Vagina (tissue), 2 donors: Measurements from ENCODE around the gene KEL.

Experiments
- POLR2A ChIP-seq, 2 donors: fragments of 450-650 bp; IDR thresholded peaks; one replicate each; pipeline ENCODE4 v1.6.1; 2017; ENCODE audit warnings: antibody characterized with exemption in 2 of 2, mild to moderate bottlenecking in 2 of 2, moderate library complexity in 2 of 2
- POLR2AphosphoS5 ChIP-seq, 2 donors: sonication (generic); formaldehyde crosslinking; IDR thresholded peaks; one replicate each; pipeline ENCODE4 v1.9.0; 2017; ENCODE audit warnings: antibody characterized with exemption in 2 of 2, mild to moderate bottlenecking in 2 of 2, low read depth in 1 of 2; ENCODE audit not compliant: insufficient read depth in 1 of 2
- TF ChIP-seq, protein P1 (sequence below), 3 experiments: fragments of 450-650 bp in 2 of 3; fragments of 200-600 bp in 1 of 3; sonication (generic) in 1 of 3; IDR thresholded peaks; one replicate each; pipeline ENCODE4 v1.5.1; 2017 to 2019; ENCODE audit warnings: antibody characterized with exemption in 3 of 3, mild to moderate bottlenecking in 2 of 3, moderate library complexity in 2 of 3

DNA sequence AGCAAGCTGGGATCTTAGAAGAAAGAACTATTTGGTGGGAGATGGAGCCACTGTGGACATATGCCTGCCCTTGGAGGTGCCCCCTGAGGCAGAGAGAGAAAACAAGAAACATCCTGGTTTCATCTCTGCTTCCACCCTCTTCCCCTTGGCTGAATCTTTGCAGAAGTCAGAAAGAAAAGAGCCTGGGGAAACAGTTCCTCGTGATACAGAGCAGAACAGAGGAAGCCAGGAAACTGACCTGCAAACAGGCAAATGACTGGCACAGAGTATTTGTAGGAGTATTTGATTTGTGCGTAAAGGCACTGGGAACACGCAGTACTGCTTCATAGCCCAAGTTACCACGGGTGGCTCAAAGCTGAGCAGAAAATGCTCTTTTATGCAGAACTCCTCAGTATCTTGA is 7.0 kb upstream of the KEL start:
- TF ChIP-seq, protein P1, sequence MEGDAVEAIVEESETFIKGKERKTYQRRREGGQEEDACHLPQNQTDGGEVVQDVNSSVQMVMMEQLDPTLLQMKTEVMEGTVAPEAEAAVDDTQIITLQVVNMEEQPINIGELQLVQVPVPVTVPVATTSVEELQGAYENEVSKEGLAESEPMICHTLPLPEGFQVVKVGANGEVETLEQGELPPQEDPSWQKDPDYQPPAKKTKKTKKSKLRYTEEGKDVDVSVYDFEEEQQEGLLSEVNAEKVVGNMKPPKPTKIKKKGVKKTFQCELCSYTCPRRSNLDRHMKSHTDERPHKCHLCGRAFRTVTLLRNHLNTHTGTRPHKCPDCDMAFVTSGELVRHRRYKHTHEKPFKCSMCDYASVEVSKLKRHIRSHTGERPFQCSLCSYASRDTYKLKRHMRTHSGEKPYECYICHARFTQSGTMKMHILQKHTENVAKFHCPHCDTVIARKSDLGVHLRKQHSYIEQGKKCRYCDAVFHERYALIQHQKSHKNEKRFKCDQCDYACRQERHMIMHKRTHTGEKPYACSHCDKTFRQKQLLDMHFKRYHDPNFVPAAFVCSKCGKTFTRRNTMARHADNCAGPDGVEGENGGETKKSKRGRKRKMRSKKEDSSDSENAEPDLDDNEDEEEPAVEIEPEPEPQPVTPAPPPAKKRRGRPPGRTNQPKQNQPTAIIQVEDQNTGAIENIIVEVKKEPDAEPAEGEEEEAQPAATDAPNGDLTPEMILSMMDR (IDR thresholded peaks at IDR 0.05), result no peak
- no peak for TF ChIP-seq POLR2AphosphoS5 (IDR thresholded peaks at IDR 0.05; ENCODE audit: insufficient read depth in 1 of 2, low read depth in 1 of 2)
- no peak for TF ChIP-seq POLR2A (IDR thresholded peaks at IDR 0.05)
